ENCODE measurements around the gene FGF13. TPM values are rescaled to one million over a fixed set of nuclear protein-coding genes. Genes with fewer than 3 reads are reported as not detected.

FGF13 gene
- polyA plus RNA-seq (2011; rRNA removed) (not detected in 2 replicates), polyA minus RNA-seq (2011; rRNA and poly(A)+ RNA removed) (not detected in 2 replicates)

DNA sequence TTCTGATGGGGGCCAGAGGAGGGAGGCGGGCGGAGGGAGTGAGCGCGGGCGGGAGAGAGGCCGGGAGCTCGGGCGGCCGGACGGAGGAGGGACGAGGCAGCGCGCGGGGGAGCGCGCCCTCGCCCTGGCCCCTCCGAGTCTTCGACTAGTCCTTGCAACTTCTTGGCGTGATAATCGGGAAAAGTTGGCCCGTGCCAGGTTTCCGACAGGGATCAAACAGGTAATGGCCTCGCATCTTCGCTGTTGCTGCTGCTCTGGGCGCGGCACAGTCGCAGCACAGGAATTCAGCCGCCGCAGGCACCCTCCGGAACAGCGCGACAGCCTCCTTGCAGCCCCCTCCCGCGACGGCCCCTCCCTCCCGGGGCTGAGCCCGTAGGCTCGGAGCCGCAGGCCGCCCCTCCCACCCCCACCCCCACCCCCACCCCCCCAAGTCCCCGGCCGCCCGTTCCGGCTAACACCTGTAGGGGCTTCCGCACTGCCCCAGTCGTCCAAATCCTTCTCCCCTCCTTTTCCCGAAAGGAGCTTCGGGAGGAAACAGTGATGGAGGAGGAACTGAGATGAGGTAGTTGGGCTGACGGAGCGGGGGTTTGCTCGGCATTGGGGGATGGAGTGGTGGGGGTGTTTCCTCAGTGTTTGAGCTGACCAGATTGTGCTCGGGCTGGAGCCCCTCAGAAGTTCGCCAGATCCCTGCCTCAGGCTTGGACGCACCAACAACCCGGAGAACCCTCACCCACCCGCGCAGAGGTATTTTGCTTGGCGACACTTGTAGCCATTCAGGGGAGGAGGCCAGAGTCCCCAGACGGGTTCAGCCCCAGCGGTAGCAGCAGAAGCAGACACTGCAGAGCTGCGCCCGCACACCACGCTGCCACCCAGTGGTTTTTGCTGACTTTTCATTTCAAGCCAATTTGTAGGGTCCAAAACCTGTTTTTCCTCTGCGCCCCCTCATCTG is at the start of gene FGF13:
FGF13 (minus strand) TSS at position 319 of the 949 bp plus-strand sequence. CDS start 714 bp downstream, outside the sequence.
- Histone ChIP-seq H3K27me3 (ENCODE audit: control insufficient read depth, insufficient read depth, low read length) (no peaks in the 10 kb centered on the region; the same call in 1 of the 2 replicates), H3K36me3 (ENCODE audit: control insufficient read depth, insufficient read depth, low read length) (no peaks in the 10 kb centered on the region), H3K4me3 (ENCODE audit: low read depth, low read length) (no peak within 1 kb of the TSS)
- ChIA-PET CTCF (no interaction called here), POLR2A (no interaction called here)
- TF ChIP-seq, protein P1, sequence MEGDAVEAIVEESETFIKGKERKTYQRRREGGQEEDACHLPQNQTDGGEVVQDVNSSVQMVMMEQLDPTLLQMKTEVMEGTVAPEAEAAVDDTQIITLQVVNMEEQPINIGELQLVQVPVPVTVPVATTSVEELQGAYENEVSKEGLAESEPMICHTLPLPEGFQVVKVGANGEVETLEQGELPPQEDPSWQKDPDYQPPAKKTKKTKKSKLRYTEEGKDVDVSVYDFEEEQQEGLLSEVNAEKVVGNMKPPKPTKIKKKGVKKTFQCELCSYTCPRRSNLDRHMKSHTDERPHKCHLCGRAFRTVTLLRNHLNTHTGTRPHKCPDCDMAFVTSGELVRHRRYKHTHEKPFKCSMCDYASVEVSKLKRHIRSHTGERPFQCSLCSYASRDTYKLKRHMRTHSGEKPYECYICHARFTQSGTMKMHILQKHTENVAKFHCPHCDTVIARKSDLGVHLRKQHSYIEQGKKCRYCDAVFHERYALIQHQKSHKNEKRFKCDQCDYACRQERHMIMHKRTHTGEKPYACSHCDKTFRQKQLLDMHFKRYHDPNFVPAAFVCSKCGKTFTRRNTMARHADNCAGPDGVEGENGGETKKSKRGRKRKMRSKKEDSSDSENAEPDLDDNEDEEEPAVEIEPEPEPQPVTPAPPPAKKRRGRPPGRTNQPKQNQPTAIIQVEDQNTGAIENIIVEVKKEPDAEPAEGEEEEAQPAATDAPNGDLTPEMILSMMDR (IDR thresholded peaks at IDR 0.05; ENCODE audit: insufficient read depth, low read depth, low read length) = no peak
- no peak for DNase-seq (ENCODE audit: low read depth)

- TF ChIP-seq, protein P1 (IDR thresholded peaks at IDR 0.05; ENCODE audit: insufficient read depth, low read depth, low read length) = no peak
Measured at GRCh38 chrX:138759217-138759943, 47.9 kb upstream of the FGF13 start.

DNA sequence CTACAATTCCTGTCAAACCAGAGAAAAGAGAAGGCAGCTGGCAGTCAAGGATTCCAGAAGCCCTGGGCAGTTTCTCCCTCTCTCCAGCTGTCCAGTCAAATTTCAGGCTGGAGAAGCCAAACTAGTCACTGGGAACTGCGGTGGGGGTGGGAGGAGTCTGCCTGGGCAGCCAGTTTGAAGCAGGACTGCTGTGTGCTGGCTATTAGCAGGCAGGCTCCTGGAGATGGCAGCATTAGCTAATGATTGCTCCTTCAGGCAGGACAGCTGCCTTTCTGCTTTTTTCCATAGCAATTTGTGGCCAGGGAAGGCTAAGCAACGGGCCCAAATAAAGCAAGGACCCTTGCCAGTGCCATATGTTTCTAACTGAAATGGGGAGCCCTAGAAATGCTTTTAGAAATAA is 44.7 kb upstream of the FGF13 start:
- CTCF ChIA-PET = no interaction called here
- Histone ChIP-seq H3K4me3 (ENCODE audit: low read depth, low read length) (no peak overlapping the region), H3K27me3 (ENCODE audit: control insufficient read depth, insufficient read depth, low read length) (no peaks in the 10 kb centered on the region), H3K36me3 (ENCODE audit: control insufficient read depth, insufficient read depth, low read length) (no peaks in the 10 kb centered on the region)
- POLR2A ChIA-PET = no interaction called here
- TF ChIP-seq, protein P1 (IDR thresholded peaks at IDR 0.05; ENCODE audit: insufficient read depth, low read depth, low read length) = no peak
- no peak for DNase-seq (ENCODE audit: low read depth)

More at GRCh38 chrX:138759217-138759943, 47.9 kb upstream of the FGF13 start:
- no peak overlapping the region for H3K4me3 ChIP-seq (ENCODE audit: low read depth, low read length)
- no peak for DNase-seq (ENCODE audit: low read depth)
- H3K36me3 ChIP-seq (ENCODE audit: control insufficient read depth, insufficient read depth, low read length) = no peaks in the 10 kb centered on the region
- CTCF ChIA-PET = no interaction called here
- H3K27me3 ChIP-seq (ENCODE audit: control insufficient read depth, insufficient read depth, low read length) = no peaks in the 10 kb centered on the region
- POLR2A ChIA-PET = no interaction called here

- no peaks in the 10 kb centered on the region for H3K36me3 ChIP-seq (ENCODE audit: control insufficient read depth, insufficient read depth, low read length)
- CTCF ChIA-PET = no interaction called here
Measured at GRCh38 chrX:138754861-138755260, 43.3 kb upstream of the FGF13 start.

More at GRCh38 chrX:138754861-138755260, 43.3 kb upstream of the FGF13 start:
- H3K27me3 ChIP-seq (ENCODE audit: control insufficient read depth, insufficient read depth, low read length) = no peaks in the 10 kb centered on the region
- no peak for DNase-seq (ENCODE audit: low read depth)
- POLR2A ChIA-PET = no interaction called here
- TF ChIP-seq, protein P1 (IDR thresholded peaks at IDR 0.05; ENCODE audit: insufficient read depth, low read depth, low read length) = no peak
- H3K4me3 ChIP-seq (ENCODE audit: low read depth, low read length) = no peak overlapping the region

All from BJ (cell line).